ENCODE results near the gene PICK1.
A peak's percentile ranks its signal among the peaks of the same experiment; 100 is the strongest.

PICK1 gene

GRCh38 chr22:38056969-38057891 lies at the start of gene PICK1:
Gene PICK1, plus strand, starts transcription at chr22:38057404. Its CDS starts 406 bp downstream, at chr22:38057810.
- H3K9ac ChIP-seq (ENCODE audit: low read depth, low read length) = peak within 1 kb of the TSS; percentile 80
- 0 out of 2 replicates have a peak, but pooled peaks cover 5% of the 10 kb centered on the region for H3K4me1 ChIP-seq (ENCODE audit: insufficient read depth, low read length)
- H3K9me3 ChIP-seq (ENCODE audit: control insufficient read depth, insufficient read depth, low read length) = no peaks in the 10 kb centered on the region
- peaks cover 4% of the 10 kb centered on the region; the same call in 1 of the 2 replicates for H3K36me3 ChIP-seq (ENCODE audit: insufficient read depth, low read length)

GRCh38 chr22:38009000-38009806 lies 48.0 kb upstream of the PICK1 start:
- H3K4me1 ChIP-seq (ENCODE audit: insufficient read depth, low read length) = no peaks in the 10 kb centered on the region
- no peaks in the 10 kb centered on the region for H3K36me3 ChIP-seq (ENCODE audit: insufficient read depth, low read length)
- H3K9ac ChIP-seq (ENCODE audit: low read depth, low read length) = no peak overlapping the region
- H3K9me3 ChIP-seq (ENCODE audit: control insufficient read depth, insufficient read depth, low read length) = no peaks in the 10 kb centered on the region

GRCh38 chr22:38012604-38013072 lies 44.6 kb upstream of the PICK1 start:
- Histone ChIP-seq H3K9ac (ENCODE audit: low read depth, low read length) (no peak overlapping the region), H3K9me3 (ENCODE audit: control insufficient read depth, insufficient read depth, low read length) (no peaks in the 10 kb centered on the region), H3K36me3 (ENCODE audit: insufficient read depth, low read length) (no peaks in the 10 kb centered on the region), H3K4me1 (ENCODE audit: insufficient read depth, low read length) (no peaks in the 10 kb centered on the region)

GRCh38 chr22:38014083-38014482 lies 43.1 kb upstream of the PICK1 start:
- Histone ChIP-seq H3K36me3 (ENCODE audit: insufficient read depth, low read length) (no peaks in the 10 kb centered on the region), H3K9ac (ENCODE audit: low read depth, low read length) (no peak overlapping the region), H3K4me1 (ENCODE audit: insufficient read depth, low read length) (no peaks in the 10 kb centered on the region)

GRCh38 chr22:38016182-38017151 lies 40.7 kb upstream of the PICK1 start:
- no peaks in the 10 kb centered on the region for H3K4me1 ChIP-seq (ENCODE audit: insufficient read depth, low read length)
- H3K9ac ChIP-seq (ENCODE audit: low read depth, low read length) = no peak overlapping the region

More at GRCh38 chr22:38014083-38014482, 43.1 kb upstream of the PICK1 start:
- no peaks in the 10 kb centered on the region for H3K9me3 ChIP-seq (ENCODE audit: control insufficient read depth, insufficient read depth, low read length)

GRCh38 chr22:38017272-38017920 lies 39.8 kb upstream of the PICK1 start:
- no peak overlapping the region for H3K9ac ChIP-seq (ENCODE audit: low read depth, low read length)
- H3K36me3 ChIP-seq (ENCODE audit: insufficient read depth, low read length) = no peaks in the 10 kb centered on the region
- H3K4me1 ChIP-seq (ENCODE audit: insufficient read depth, low read length) = no peaks in the 10 kb centered on the region
- H3K9me3 ChIP-seq (ENCODE audit: control insufficient read depth, insufficient read depth, low read length) = no peaks in the 10 kb centered on the region

More at GRCh38 chr22:38016182-38017151, 40.7 kb upstream of the PICK1 start:
- Histone ChIP-seq H3K9me3 (ENCODE audit: control insufficient read depth, insufficient read depth, low read length) (no peaks in the 10 kb centered on the region), H3K36me3 (ENCODE audit: insufficient read depth, low read length) (no peaks in the 10 kb centered on the region)

- H3K9ac ChIP-seq (ENCODE audit: low read depth, low read length) = no peak overlapping the region
- no peaks in the 10 kb centered on the region for H3K9me3 ChIP-seq (ENCODE audit: control insufficient read depth, insufficient read depth, low read length)
- no peaks in the 10 kb centered on the region for H3K4me1 ChIP-seq (ENCODE audit: insufficient read depth, low read length)
- no peaks in the 10 kb centered on the region for H3K36me3 ChIP-seq (ENCODE audit: insufficient read depth, low read length)
These were observed 39.0 kb upstream of the PICK1 start for GRCh38 chr22:38017939-38018885.

- H3K4me1 ChIP-seq (ENCODE audit: insufficient read depth, low read length) = no peaks in the 10 kb centered on the region
- no peaks in the 10 kb centered on the region for H3K36me3 ChIP-seq (ENCODE audit: insufficient read depth, low read length)
- H3K9ac ChIP-seq (ENCODE audit: low read depth, low read length) = no peak overlapping the region
- H3K9me3 ChIP-seq (ENCODE audit: control insufficient read depth, insufficient read depth, low read length) = no peaks in the 10 kb centered on the region
These were observed 38.0 kb upstream of the PICK1 start for GRCh38 chr22:38018938-38019827.

GRCh38 chr22:38021206-38021605 lies 36.0 kb upstream of the PICK1 start:
- no peak overlapping the region for H3K9ac ChIP-seq (ENCODE audit: low read depth, low read length)
- H3K9me3 ChIP-seq (ENCODE audit: control insufficient read depth, insufficient read depth, low read length) = no peaks in the 10 kb centered on the region
- no peaks in the 10 kb centered on the region for H3K4me1 ChIP-seq (ENCODE audit: insufficient read depth, low read length)
- H3K36me3 ChIP-seq (ENCODE audit: insufficient read depth, low read length) = no peaks in the 10 kb centered on the region

- Histone ChIP-seq H3K36me3 (ENCODE audit: insufficient read depth, low read length) (no peaks in the 10 kb centered on the region), H3K4me1 (ENCODE audit: insufficient read depth, low read length) (no peaks in the 10 kb centered on the region), H3K9me3 (ENCODE audit: control insufficient read depth, insufficient read depth, low read length) (no peaks in the 10 kb centered on the region), H3K9ac (ENCODE audit: low read depth, low read length) (no peak overlapping the region)
These were observed 34.2 kb upstream of the PICK1 start for GRCh38 chr22:38023045-38023444.

GRCh38 chr22:38025514-38025913 lies 31.7 kb upstream of the PICK1 start:
- H3K4me1 ChIP-seq (ENCODE audit: insufficient read depth, low read length) = no peaks in the 10 kb centered on the region
- H3K36me3 ChIP-seq (ENCODE audit: insufficient read depth, low read length) = no peaks in the 10 kb centered on the region
- H3K9ac ChIP-seq (ENCODE audit: low read depth, low read length) = no peak overlapping the region
- H3K9me3 ChIP-seq (ENCODE audit: control insufficient read depth, insufficient read depth, low read length) = no peaks in the 10 kb centered on the region
